Measurements from ENCODE around the gene ZNF423.
"Not testable (repeated sequence)": the region's sequence is repeated elsewhere in the genome, so short reads cannot be mapped to it uniquely, and the experiment has no call there.

The ZNF423 gene

GRCh38 chr16:49855822-49856671 is at the start of gene ZNF423:
ZNF423 (minus strand) TSS chr16:49856112; CDS start chr16:49855774, 338 bp downstream.
- DNase-seq, result no peak

GRCh38 chr16:49904348-49905062 is 48.6 kb upstream of the ZNF423 start:
- DNase-seq, result no peak

DNA sequence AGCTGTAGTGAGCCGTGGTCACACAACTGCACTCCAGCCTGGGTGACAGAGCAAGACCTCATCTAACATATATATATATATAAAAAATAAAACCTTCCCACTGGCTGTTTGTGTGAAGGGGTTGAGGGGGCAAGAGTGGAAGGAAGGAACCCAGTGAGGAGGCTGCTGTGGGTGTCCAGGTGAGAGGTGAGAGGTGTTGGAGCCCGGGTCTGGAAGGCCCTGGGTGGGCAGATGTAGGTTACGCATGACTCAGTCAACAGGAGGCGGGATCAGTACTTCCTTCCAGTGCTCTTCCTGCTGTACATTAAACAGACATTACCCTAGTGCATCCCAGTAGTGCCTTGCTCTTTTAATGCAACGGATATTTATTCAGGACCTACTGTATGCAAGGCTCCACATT is 47.0 kb upstream of the ZNF423 start:
- DNase-seq, result no peak

DNA sequence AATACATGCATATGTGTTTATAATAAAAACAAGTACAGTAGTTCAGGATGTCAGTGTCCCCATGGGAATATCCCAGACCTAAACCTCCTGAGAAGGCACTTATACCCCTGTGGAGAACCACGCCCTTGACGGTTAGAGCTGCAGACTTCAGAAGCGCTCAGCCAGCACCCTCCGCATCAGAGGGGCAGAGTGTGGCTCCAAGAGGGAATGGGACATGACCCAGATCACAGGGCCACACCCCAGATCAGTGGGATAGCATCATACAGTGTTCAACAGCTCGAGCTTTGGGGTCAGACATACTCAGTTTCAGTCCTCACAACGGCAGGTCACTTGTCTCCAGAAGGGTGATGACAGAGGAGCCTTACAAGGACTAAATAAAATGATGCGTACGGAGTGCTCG is 45.8 kb upstream of the ZNF423 start:
- no peak for DNase-seq

DNA sequence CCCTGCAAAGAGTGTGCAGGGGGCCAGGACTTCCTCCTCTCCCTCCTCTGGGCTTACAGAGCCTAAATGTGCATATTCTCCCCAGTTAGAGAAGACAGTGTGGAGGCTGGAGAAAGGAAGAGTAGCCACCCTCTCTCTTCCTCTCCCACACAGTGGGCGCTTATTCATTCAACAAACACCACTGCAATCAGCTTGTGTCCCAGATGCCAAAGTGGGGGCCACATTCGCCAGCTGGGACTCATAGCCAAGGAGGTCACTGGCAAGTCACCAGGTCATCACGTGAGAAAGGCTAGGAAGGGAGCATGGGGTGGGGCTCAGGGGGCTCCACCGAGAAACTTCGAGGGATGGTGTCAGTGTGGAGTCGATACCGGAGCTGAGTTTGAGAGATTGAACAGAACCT is 45.0 kb upstream of the ZNF423 start:
- no peak for DNase-seq

DNA sequence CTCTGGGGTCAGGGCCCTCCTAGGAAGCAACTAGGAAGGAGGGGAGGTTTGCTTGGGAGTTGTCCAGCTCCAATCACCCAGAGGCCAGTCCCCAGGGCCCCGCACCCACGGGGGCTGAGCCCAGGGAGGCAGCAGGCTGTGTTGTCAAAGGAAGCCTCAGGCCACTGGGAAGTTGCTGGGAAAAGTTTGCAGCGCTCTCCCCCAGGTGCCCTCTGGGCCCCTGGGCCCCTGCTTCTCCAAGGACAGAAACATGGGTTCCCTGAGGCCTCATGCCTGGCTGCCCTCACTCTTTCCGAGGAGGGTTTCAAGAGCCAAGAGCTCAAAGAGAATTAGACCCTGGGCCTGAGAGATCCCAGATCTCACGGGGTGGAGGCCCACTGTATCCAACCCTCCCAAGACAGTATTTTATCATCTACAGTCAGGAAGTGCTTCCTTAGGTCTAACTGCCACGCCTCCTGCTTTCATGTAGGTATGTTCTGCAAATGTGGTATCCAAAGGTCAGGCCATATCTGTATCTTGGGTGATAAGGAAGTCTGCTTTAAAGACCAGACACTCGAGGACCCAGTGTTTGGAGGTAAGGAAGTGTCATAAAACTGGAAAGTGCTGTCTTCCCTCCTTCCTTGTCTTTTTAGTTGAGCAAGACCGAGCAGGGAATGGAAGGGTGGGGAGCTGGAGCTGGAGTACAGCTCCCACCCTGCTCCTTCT is 44.2 kb upstream of the ZNF423 start:
- DNase-seq, result no peak

- no peak for DNase-seq
These were observed 40.6 kb upstream of the ZNF423 start for GRCh38 chr16:49896447-49896964.

DNA sequence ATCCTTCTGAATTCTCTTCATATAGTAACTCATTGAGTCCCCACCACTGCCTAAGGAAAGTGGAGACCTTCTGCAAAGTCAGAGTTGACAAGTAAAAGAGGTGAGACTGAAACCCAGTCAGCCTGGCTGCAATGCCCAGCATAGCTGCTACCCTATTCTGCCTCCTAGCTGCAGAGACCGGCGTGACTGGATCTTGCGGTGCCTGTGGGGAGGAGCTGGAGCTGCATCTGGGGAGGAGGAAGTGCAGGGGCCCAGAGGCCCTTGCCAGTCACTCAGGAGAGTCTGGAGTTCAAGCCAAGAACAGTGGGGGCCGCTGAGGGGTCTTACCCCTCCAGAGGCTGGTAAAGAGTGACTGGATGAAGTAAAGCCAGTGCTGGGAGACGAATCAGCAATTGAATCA is 35.0 kb upstream of the ZNF423 start:
- no peak for DNase-seq

- DNase-seq, result no peak
These were observed 33.9 kb upstream of the ZNF423 start for GRCh38 chr16:49889725-49890397.

GRCh38 chr16:49886554-49887094 is 30.7 kb upstream of the ZNF423 start:
- no peak for DNase-seq

GRCh38 chr16:49884033-49885015 is 28.4 kb upstream of the ZNF423 start:
- no peak for DNase-seq

GRCh38 chr16:49883076-49884014 is 27.4 kb upstream of the ZNF423 start:
- no peak for DNase-seq

DNA sequence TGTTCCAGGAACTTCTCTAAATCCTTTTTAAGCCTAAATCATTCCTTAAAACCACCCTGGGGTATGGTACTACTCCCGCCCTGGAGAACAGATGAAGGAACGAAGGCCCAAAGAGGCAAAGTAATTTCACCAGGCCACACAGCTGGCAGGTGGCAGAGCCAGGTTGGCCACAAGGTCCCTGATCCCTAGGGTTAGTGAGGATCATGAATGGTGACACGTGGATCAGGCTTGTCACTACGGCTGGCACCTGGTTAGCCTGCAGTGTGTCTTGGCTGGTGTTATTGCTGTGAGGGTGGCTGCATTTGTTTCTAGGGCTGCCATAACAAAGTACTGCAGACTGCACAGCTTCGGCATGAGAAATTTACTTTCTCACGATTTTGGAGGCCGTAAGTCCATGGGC is 26.0 kb upstream of the ZNF423 start:
- DNase-seq, result no peak

GRCh38 chr16:49878540-49878939 is 22.6 kb upstream of the ZNF423 start:
- not testable (repeated sequence) for DNase-seq

DNA sequence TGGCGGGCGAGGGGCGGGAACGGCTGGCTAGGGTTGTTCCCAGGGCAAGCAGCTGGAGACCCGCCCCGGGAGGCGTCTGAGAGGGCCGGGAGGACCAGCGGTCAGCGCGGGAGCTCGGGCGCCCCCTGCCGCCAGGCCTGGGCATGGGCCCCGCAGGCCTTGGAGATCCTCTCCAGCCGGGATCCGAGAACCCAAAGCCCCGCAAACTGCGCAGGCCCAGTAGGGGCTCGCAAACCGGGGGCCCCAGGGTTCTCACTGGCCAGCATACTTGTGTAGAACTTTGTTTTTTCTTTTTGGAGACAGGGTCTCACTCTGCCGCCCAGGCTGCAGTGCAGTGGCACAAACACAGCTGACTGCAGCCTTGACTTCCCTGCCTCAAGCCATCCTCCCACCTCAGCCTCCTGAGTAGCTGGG is 20.8 kb upstream of the ZNF423 start:
- no peak for DNase-seq

GRCh38 chr16:49875806-49876715 is 20.1 kb upstream of the ZNF423 start:
- no peak for DNase-seq

DNA sequence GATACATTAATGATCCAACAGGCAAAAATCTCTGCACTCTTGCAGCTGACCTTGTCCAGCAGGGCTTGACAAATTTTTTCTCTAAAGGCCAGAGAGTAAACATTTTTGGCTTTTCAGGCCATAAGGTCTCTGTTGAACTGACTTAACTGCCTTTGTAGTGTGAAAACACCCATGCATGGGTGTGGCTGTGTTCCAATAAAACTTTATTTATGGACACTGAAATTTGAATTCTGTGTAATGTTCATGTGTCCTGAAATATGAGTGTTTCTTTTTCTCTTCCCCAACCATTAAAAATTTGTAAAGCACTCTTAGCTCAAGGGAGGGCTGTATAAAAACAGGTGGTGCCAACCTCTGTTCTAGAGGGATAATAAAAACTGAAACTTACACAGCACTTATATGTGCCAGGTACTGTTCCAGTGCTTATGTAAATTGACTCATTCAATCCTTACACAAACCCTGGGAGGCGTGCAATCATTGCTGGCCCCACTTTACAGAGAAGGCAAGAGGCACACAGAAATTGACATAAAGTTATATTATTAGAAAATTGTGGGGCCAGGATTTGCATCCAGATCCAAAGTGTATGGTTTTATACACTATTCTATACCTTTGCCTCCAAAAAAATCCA is 18.8 kb upstream of the ZNF423 start:
- no peak for DNase-seq

GRCh38 chr16:49871824-49872223 is 15.9 kb upstream of the ZNF423 start:
- not testable (repeated sequence) for DNase-seq

All from CD4-positive, alpha-beta T cell treated with Interleukin-17A for 1 hour (primary cell).